GM18511 (cell line): Measurements from ENCODE around the gene TRHDE.
A peak's percentile ranks its signal among the peaks of the same experiment; 100 is the strongest.
"Not testable (repeated sequence)": the region's sequence is repeated elsewhere in the genome, so short reads cannot be mapped to it uniquely, and the experiment has no call there.

Experiments
- ATAC-seq: cut with Tn5 transposase; IDR thresholded peaks from one replicate; pipeline ENCODE4 v1.9.1; 2021; ENCODE audit warnings: mild to moderate bottlenecking, moderate library complexity; ENCODE audit not compliant: unreplicated experiment

The TRHDE gene

DNA sequence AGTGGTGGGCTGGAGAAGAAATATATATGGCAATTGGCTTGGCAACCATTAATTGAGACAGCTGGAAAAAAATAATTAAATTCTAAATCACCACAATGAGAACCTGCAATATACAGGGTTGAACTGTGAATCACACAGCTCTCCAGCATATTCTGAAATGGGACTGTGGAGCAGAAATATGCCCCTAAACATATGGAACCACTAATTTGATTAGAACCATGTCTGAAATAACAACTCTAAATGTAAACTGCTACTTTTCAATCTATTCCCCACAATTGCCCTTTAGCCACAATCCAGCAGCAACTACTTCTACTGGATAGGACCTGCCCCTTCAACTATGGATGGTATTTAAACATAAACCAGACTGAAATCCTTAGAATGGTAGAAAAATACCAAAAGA lies 330.4 kb downstream of the TRHDE start:
- ATAC-seq = no peak

DNA sequence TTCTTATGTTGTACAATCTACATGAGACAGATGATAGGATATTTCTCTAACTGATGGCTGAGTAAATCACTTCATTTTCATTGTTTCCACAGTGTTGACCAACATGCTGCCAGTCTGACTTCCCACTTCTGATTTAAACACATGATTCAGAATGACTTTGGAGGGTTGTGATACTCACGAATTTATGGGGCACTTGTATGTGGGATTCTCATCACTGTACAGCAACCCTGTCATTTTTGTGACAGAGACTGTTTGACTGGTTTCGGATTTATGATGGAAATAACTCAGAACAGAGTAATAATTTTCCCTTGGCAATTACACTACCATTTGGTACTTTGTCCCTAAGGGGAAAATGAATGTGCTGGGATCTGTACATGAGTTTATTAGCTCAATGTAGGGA lies 333.8 kb downstream of the TRHDE start:
- no peak for ATAC-seq

DNA sequence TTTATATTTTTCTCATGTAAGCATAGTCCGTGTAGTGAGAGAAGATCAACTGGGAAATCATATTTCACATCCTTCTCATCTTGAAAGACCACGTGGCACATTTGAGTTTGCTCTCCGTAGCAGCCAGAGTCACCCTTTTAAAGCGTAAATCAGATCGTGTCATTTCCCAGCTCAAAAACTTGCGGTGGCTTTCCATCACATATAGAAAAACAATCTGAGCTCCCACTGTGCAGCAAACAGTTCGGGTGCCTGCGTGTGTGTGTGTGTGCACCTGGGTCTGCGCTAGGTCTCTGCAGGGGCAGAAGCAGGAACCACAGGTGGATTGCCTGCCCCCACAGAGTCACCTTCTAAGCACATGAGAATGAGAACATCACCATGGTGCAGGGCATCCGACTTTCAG lies 338.2 kb downstream of the TRHDE start:
- no peak for ATAC-seq

DNA sequence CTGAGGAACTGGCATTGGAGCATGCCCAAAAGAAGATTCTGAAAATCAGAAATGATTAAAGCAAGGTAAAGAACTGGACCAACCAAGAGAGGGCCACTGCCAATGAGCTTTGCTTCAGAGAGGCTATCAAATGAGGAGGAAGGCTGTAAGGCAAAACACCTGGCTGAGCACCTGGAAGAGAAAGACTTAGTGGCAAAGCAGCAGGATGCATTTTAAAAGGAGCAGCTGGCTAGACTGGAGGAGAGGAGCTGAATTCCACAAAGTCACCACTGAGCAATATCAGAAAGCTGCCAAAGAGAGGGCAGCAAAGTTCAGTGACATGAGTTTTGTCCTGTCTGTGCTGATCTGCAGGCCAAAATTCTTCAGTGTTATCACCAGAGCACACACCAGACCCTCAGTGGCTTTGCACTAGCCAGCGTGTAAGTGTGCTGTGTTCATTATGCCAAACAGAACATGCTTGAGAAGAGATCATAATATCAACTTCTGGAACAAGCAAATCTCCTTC lies 338.7 kb downstream of the TRHDE start:
- no peak for ATAC-seq

DNA sequence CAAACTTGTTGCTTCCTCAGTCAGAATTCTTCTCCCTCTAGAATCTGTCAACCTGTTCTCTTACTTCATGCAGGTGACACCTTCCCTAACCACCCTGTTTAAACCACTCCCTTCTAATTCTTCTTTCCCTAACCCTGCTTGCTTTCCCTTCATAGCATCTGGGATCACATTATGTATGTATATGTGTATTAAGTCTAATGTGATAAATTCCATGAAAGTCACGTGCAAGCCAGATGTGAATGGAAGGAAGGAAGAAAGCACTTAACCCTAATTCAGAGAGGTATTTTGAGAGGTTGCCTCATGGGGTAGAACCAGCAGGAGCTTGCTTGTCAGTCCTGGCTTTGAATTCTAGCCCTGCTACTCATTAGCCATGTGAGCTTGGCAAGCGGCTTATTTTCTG lies 340.0 kb downstream of the TRHDE start:
- ATAC-seq = no peak

DNA sequence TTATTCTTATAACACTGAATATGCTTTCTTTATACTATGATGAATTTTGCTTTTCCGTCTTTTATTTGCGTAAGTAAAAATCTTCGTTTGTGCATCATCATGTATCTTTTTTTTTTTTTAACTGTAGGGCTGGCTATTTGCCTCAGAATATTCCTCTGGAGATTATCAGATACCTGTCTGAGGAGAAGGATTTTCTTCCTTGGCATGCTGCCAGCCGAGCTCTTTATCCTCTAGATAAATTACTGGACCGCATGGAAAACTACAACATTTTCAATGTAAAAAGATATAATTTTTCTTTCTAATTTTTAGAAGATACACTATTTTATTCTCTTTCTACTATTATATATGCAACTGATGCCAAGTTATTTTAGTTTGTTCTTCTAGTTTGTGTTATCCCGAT lies 346.6 kb downstream of the TRHDE start:
- no peak for ATAC-seq

DNA sequence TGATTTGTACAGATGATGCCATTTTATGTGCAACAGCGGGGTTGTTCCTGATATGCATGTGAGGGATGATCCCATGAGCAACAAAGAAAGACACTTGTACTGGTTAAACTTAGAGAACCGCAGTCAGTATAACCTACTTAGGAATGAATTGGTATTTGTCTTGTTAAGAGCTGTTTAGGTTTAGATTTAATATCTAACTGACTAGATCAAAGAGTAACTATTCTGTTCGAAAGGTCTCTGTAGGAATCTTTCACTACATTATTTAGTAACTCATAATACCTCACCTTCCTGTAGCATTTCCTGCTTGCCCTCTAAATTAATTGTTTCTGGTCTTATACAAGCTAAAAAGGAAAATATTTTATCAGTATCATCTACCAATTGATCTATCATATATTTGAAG lies 350.4 kb downstream of the TRHDE start:
- ATAC-seq = peak; percentile 73

DNA sequence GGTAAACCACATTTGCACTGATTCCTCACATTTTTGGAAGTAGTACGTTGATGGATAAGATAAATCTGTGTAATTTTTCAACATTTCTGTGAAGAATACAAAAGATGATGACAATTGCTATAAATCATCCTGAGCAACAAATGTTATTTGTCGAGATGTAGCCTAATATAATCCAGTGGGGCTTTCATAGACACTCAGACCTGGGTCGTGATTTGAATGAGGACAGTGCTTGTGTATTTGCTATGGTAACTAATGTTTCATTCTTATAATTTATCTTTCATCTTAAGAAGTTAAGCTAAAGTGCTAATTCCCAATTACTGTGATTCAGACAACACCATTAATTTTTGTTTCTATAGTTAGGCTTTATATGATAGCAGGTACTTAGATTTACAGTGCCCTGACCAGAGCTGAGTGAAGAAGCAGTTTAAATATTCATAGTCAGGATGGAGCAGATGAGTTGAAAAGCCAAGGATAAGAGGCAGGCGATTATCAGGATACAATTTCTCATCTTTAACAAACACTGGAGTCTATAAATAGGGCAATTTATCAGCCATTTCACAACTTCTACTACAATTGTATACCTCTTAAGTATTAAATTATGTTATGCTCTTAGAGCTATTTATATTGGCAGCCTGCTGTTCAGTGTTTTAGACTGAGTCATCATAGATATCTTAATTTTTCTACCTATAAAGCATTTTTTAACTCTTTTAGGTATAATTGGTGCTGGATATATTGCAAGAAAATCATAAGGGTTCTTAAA lies 359.9 kb downstream of the TRHDE start:
- ATAC-seq = no peak

DNA sequence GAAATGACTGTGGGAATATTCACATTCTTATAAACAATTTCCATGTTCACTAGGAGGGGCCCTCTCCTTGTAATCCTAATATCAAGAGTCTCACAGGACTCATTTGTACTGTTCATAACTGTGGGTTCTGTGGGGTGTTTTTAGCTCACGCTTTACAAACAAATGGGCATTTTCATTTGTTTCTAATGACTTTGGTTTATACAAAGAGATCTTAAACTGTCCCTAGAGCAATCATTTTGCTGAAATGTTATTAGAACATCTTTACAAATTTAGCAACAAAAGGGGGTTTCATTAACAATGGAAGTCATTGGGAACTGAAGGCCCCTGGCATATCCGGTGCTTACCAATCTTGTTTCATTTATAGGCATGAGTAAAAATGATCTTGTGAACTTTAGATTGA lies 370.5 kb downstream of the TRHDE start:
- ATAC-seq = no peak

DNA sequence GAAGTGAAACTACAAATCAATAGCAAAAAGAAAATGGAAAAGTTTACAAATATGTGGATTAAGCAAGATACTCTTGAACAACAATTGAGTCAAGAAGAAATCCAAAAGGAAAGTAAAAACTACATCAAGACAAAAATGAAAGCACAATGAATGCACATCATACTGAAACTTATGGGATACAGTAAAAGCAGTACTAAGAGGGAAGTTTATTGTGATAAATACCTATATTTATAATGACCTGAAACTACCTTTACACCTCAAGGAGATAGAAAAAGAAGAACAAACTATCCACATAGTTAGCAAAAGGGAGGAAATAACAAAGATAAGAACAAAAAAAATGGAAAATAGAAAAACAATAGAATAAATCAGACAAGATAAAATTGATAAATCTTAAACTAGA lies 375.0 kb downstream of the TRHDE start:
- peak; percentile 87 for ATAC-seq

DNA sequence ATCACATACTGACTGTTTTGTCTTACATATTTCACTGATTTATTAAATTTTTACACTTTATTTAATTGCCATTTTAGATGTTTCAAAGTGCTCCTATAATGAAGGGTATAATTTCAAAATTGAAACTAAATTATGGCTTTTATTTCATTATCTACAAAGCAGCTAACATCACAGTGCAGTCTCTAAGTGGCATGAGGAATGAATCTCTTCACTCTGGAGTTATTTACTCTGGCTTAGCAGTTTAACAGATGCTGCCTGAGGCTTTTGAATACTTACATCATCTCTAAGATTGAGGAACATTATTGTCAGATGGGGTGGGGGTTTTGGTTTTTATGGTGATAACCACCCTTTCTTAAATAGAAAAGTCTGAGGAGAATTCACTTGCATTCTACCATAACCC lies 386.4 kb downstream of the TRHDE start:
- no peak for ATAC-seq

DNA sequence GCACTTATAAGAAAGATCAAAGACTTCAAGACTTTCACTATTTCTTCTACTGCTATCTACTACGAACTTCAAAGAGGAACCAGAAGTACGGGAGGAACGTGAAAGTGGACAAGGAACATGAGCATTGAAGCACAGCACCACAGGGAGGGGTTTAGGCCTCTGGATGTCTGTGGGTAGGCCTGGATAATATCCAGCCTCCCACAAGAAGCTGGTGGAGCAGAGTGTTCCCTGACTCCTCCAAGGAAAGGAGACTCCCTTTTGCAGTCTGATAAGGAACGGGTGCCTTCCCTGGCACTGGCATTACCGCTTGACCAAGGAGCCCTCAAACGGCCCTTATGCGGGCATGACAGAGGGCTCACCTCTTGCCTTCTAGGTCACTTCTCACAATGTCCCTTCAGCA lies 388.0 kb downstream of the TRHDE start:
- not testable (repeated sequence) for ATAC-seq

DNA sequence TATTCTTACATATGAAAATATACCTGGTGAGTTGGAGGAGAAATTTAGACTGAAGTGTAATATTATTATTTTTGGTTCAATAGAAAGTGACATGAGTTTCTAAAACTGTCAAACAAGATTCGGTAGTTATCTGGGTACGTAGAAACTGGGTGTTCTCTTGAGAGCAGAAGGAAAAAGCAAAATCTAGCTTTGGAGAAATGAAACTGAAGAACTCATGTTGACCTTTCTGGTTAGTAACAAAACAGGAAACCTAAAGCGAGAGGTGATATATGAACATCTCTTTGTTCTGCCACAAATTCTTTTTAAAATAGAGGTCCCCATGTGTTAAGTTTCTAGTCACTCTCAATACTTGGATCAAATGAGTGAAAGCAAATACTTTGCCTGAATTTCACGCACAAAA lies 401.7 kb downstream of the TRHDE start:
- peak; percentile 85 for ATAC-seq

DNA sequence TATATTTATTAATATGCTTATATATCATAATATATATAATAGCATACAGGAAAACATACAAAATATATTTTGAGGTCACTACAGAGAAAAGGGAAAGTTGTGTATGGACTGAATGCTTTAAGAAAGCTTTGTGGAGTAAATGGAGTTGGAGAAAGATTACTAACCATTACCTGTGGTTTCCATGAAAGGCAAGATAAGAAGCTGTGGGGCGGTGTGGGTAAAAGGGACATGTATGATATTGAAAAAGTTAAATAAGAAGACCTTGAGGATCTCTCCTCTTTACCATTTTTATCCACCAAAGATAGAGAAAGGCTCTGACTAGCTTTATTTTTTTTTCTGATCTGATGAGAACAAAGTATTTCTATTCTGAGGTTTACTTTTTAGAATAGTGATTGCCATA lies 404.4 kb downstream of the TRHDE start:
- no peak for ATAC-seq

DNA sequence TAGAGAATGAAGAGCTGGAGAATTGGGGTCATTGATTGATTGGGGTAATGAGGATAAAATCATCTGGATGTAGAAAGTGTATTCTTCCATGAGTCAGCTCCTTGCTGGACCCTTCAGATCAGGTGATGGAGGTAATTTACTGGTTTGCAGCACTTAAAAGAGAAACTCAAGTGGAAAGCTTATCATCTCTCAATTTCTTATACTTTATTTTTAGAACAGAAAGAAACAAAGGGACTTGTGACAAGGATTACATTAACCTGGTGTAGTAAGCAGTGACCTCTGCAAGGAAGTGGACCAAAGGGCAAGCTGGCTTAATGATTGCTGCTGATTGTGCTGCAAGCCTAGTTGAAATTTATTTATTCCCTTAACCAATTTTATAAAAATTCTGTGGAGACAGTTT lies 405.0 kb downstream of the TRHDE start:
- ATAC-seq = no peak

DNA sequence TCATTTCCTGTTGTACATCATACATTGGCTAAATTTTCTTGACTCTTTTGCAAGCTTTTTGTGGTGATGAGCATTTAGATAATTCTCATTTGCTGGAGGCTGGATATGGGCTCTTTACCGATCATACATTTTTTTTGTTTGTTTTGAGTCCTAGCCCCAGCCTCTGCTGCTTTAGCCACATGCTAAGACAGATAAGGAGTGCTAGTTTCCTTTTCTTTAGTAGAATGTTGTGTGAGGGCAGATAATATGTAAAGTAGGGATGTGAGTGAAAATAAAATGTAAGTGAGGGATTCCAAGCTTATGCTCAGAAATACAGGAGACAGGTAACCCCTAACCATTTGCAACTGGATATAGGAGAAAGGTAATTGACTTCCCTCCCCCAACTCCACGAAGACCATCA lies 405.7 kb downstream of the TRHDE start:
- no peak for ATAC-seq

DNA sequence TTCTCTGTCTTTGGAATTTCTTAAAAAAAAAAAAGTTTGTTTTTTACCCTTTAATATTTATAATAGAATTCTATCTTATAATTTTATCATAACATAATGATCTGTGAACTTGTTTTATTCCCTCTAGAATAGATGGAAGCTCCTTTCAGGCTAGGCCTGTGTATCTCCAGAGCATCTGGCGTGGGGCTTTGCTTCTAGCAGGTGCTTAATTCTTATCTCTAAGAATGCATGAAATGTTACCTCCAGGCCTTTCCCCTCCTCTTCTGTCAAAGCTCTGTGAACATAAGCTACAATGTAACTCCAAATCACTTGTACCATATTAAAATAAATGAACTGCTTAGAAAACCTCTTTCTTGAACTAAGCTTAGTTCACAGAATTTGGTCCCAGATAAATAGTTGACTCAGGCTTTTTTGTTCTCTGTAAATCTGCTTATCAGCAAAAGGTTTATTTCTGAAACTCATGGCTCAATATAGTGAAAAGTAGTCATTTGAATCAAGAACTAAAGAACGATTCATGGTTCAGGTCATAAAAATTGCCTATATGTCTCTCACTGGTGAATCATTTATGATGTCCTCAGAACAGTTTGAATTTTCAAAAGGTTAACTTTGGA lies 407.1 kb downstream of the TRHDE start:
- ATAC-seq = no peak

DNA sequence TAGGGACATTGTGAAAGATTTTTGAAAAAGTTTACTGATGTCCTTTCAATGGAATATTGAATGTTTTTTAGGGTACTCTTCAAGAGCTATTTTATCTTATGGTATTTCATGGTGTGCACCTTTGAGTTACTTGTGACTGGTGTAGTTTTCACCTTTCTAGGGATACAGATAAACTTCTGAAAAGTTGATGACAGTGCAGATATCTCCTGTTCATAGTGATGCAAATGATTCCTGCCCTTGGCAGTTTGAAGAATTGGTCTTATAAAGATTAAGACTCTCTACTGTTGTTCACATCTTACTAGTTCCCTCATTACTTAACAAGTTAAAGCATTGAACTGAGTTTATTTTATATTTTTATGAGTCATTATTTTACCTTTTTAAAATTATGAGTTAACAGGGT lies 408.9 kb downstream of the TRHDE start:
- no peak for ATAC-seq

DNA sequence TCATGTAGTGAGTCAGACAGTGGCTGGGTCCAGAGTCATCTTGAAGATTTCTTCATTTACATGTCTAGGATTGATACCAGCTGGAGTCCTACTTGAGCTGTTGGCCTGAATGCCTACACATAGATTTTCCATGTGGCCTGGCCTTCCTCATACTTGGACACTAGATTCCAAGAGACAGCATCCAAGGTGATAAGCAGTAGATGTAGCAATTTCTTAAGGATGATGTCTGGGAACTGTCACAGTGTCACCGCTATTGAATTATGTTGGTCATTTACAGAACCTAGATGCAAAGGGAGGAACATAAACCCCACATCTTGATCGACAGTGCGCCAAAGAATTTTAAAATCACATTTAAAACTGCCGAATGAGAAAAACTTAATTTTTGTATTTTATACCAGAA lies 412.3 kb downstream of the TRHDE start:
- ATAC-seq = no peak

DNA sequence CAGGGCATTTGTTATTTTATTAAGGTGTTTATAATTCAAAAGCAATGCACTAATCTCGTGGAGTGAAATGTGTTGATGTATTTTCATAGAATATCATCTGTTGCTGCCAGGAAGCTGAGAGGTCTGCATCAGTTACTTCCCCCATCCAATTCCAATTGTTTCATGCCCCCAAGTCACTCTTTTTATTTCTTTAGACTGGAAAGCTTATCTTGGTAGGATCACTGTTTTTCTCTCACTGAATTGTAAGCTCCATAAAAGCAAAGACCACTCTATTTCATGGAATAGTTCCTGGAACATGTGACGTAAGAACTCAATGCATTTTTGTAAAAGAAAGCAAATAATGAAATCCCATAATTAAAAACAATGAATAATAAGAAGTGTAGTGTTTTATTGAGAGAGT lies 420.2 kb downstream of the TRHDE start:
- no peak for ATAC-seq

DNA sequence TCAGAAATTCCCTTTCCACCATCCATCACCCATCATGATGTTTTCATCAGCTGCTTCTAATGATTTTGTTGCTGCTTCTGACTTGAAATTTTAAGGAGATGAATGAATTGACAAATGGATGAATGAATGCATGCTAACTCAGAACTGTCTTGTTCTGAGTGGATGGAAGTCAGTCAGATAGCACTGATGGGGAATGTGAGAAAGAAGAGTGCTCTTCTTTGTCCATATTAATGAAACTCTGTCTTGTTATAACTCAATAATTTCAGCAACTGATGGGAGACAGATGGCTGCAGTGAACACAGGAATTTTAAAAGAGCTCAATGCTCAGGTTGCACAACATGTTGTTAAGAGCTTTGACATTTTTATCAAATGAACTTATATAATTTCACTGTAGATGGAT lies 422.0 kb downstream of the TRHDE start:
- ATAC-seq = no peak

DNA sequence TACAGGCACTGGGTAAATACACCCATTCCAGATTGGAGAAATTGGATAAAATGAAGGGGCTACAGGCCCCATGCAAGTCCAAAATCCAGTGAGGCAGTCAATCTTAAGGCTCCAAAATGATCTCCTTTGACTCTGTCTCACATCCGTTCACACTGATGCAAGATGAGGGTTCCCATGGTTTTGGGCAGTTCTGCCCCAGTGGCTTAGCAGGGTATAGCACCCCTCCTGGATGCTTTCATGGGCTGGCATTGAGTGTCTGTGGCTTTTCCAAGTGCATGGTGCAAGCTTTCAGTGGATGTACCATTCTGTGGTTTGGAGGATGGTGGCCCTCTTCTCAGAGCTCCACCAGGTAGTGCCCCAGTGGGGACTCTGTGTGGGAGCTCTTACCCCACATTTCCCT lies 427.2 kb downstream of the TRHDE start:
- ATAC-seq = no peak

DNA sequence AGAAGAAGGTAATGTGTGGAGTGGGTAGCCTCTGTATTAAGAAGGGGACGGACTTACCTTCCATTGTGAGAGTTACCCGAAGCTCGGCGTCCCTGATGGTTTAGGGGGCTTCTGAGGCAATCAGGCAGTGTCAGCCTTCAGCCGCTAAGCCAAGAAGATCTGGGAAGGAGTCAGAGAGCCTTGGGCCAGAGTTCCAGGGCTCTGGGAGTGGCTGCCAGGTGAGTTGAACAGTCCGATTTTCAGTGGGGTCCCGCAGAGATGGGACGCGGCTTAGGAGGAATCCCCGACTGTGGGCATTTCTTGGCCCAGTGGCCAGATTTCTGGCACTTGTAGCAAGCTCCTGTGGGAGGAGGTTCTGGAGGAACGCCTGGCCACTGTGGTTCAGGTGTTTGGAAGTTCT lies 439.9 kb downstream of the TRHDE start:
- ATAC-seq = not testable (repeated sequence)
